ENCODE data around the gene FANK1.
"Not testable (repeated sequence)": the region's sequence is repeated elsewhere in the genome, so short reads cannot be mapped to it uniquely, and the experiment has no call there.

DNA sequence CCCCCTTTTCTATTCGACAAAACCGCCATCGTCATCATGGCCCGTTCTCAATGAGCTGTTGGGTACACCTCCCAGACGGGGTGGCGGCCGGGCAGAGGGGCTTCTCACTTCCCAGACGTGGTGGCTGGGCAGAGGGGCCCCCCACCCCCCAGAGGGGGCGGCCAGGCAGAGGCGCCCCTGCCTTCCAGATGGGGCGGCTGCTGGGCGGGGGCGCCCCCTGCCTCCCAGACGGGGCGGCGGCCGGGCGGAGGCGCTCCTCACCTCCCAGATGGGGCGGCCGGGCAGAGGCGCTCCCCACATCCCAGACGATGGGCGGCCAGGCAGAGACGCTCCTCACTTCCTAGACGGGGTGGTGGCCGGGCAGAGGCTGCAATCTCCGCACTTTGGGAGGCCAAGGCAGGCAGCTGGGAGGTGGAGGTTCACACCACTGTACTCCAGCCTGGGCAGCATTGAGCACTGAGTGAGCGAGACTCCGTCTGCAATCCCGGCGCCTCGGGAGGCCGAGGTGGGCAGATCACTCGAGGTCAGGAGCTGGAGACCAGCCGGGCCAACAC, 73.8 kb downstream of the FANK1 start:
- TF ChIP-seq, protein P1, sequence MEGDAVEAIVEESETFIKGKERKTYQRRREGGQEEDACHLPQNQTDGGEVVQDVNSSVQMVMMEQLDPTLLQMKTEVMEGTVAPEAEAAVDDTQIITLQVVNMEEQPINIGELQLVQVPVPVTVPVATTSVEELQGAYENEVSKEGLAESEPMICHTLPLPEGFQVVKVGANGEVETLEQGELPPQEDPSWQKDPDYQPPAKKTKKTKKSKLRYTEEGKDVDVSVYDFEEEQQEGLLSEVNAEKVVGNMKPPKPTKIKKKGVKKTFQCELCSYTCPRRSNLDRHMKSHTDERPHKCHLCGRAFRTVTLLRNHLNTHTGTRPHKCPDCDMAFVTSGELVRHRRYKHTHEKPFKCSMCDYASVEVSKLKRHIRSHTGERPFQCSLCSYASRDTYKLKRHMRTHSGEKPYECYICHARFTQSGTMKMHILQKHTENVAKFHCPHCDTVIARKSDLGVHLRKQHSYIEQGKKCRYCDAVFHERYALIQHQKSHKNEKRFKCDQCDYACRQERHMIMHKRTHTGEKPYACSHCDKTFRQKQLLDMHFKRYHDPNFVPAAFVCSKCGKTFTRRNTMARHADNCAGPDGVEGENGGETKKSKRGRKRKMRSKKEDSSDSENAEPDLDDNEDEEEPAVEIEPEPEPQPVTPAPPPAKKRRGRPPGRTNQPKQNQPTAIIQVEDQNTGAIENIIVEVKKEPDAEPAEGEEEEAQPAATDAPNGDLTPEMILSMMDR (IDR thresholded peaks at IDR 0.05) = not testable (repeated sequence)
- TF ChIP-seq POLR2A (IDR thresholded peaks at IDR 0.05) = not testable (repeated sequence)
